HL-60 (cell line): ENCODE measurements around the gene RBM33.

Source experiments
- CTCF ChIP-seq: IDR thresholded peaks from one replicate; pipeline ENCODE4 v1.5.1; 2011; ENCODE audit warnings: low read length, control low read depth, inconsistent platforms; ENCODE audit not compliant: insufficient read depth
- GABPA ChIP-seq: IDR thresholded peaks from 2 replicates; pipeline ENCODE4 v1.6.1; 2012; ENCODE audit warnings: low read depth
- POLR2AphosphoS5 ChIP-seq: IDR thresholded peaks from 2 replicates; pipeline ENCODE4 v1.6.1; 2012; ENCODE audit warnings: low read depth
- REST ChIP-seq: IDR thresholded peaks from 2 replicates; pipeline ENCODE4 v1.6.1; 2012; ENCODE audit warnings: low read depth; ENCODE audit not compliant: insufficient replicate concordance

GRCh38 chr7:155680864-155681263, 36.4 kb downstream of the RBM33 start:
- TF ChIP-seq CTCF (no peak), REST (no peak), POLR2AphosphoS5 (no peak), GABPA (no peak)
